Gastrocnemius medialis (tissue), 4 donors: ENCODE data around the gene ANXA2.

Experiments
- POLR2A ChIP-seq, 2 donors: fragments of 450-650 bp; IDR thresholded peaks; one replicate each; pipeline ENCODE4 v1.6.1; 2017; ENCODE audit warnings: antibody characterized with exemption in 2 of 2, mild to moderate bottlenecking in 2 of 2, moderate library complexity in 2 of 2
- TF ChIP-seq, protein P1 (sequence below), 5 experiments: fragments of 450-650 bp in 3 of 5; fragments of 200-600 bp in 2 of 5; sonication (generic) in 2 of 5; IDR thresholded peaks in 4 of 5; conservative IDR thresholded peaks in 1 of 5; 1 replicate in 4 of 5; 2 replicates in 1 of 5; pipeline ENCODE4 v1.5.1; 2016 to 2019; ENCODE audit warnings: antibody characterized with exemption in 5 of 5, mild to moderate bottlenecking in 3 of 5, moderate library complexity in 3 of 5

DNA sequence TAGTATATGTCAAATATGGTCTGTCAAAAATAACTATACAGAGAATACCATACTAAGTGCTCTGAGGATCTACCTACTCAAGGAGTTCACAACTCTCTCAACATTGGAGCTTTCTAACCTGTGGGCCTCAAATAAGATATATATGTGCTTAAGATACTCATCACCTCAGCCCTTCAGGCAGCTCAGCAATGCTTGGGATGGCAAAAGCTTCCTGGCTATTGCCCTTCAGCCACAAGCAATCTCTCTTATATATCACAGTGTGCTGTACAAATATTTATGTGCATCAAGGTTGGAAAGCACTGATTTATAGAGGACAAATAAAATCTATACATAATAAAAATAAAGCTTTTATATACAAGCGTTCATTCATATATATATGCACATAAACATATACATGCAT lies 40.9 kb upstream of the ANXA2 start:
- TF ChIP-seq, protein P1, sequence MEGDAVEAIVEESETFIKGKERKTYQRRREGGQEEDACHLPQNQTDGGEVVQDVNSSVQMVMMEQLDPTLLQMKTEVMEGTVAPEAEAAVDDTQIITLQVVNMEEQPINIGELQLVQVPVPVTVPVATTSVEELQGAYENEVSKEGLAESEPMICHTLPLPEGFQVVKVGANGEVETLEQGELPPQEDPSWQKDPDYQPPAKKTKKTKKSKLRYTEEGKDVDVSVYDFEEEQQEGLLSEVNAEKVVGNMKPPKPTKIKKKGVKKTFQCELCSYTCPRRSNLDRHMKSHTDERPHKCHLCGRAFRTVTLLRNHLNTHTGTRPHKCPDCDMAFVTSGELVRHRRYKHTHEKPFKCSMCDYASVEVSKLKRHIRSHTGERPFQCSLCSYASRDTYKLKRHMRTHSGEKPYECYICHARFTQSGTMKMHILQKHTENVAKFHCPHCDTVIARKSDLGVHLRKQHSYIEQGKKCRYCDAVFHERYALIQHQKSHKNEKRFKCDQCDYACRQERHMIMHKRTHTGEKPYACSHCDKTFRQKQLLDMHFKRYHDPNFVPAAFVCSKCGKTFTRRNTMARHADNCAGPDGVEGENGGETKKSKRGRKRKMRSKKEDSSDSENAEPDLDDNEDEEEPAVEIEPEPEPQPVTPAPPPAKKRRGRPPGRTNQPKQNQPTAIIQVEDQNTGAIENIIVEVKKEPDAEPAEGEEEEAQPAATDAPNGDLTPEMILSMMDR (IDR thresholded peaks at IDR 0.05 in 4 of 5, conservative IDR thresholded peaks at IDR 0.05 in 1 of 5), result no peak
- no peak for TF ChIP-seq POLR2A (IDR thresholded peaks at IDR 0.05)
